Measurements from ENCODE around the gene FHOD1. TPM values are rescaled to one million over a fixed set of nuclear protein-coding genes. Genes with fewer than 3 reads are reported as not detected.

The FHOD1 gene
- total RNA-seq, 6 experiments from 2014 or later: 46.3 to 55.9 (median 51.1) TPM

- TF ChIP-seq CTCF (IDR thresholded peaks at IDR 0.05): no peak
- peaks cover 44% of the 10 kb centered on the region for H3K36me3 Mint-ChIP-seq (ENCODE audit: low read depth)
- H3K9me3 Mint-ChIP-seq: no peaks in the 10 kb centered on the region
- no peak overlapping the region for H3K4me3 Mint-ChIP-seq
- H3K27ac Mint-ChIP-seq: no peak overlapping the region
- DNase-seq: no peak
- peaks cover 40% of the 10 kb centered on the region for H3K4me1 Mint-ChIP-seq (ENCODE audit: low read depth)
- H3K27me3 Mint-ChIP-seq (ENCODE audit: insufficient read depth): peaks cover 9% of the 10 kb centered on the region
These were observed 51.6 kb downstream of the FHOD1 start for GRCh38 chr16:67195676-67196075.

GRCh38 chr16:67194260-67194659, 53.0 kb downstream of the FHOD1 start:
- peak overlapping the region; percentile 96 for H3K4me3 Mint-ChIP-seq
- H3K9me3 Mint-ChIP-seq: no peaks in the 10 kb centered on the region

GRCh38 chr16:67193536-67193935, 53.7 kb downstream of the FHOD1 start:
- Mint-ChIP-seq H3K36me3 (ENCODE audit: low read depth) (peaks cover 36% of the 10 kb centered on the region), H3K4me3 (peak overlapping the region; percentile 96), H3K27ac (peak overlapping the region; percentile 83), H3K9me3 (no peaks in the 10 kb centered on the region), H3K27me3 (ENCODE audit: insufficient read depth) (peaks cover 7% of the 10 kb centered on the region), H3K4me1 (ENCODE audit: low read depth) (peaks cover 46% of the 10 kb centered on the region)
- DNase-seq: no peak
- TF ChIP-seq CTCF (IDR thresholded peaks at IDR 0.05): no peak

More at GRCh38 chr16:67194260-67194659, 53.0 kb downstream of the FHOD1 start:
- DNase-seq: no peak
- peaks cover 7% of the 10 kb centered on the region for H3K27me3 Mint-ChIP-seq (ENCODE audit: insufficient read depth)
- no peak for TF ChIP-seq CTCF (IDR thresholded peaks at IDR 0.05)
- peaks cover 36% of the 10 kb centered on the region for H3K36me3 Mint-ChIP-seq (ENCODE audit: low read depth)
- H3K4me1 Mint-ChIP-seq (ENCODE audit: low read depth): peaks cover 46% of the 10 kb centered on the region
- peak overlapping the region; percentile 83 for H3K27ac Mint-ChIP-seq

- Mint-ChIP-seq H3K4me1 (ENCODE audit: low read depth) (peaks cover 46% of the 10 kb centered on the region), H3K27me3 (ENCODE audit: insufficient read depth) (peaks cover 7% of the 10 kb centered on the region), H3K27ac (peak overlapping the region; percentile 83), H3K9me3 (no peaks in the 10 kb centered on the region), H3K36me3 (ENCODE audit: low read depth) (peaks cover 36% of the 10 kb centered on the region), H3K4me3 (peak overlapping the region; percentile 96)
- TF ChIP-seq CTCF (IDR thresholded peaks at IDR 0.05): no peak
- no peak for DNase-seq
These were observed 54.4 kb downstream of the FHOD1 start for GRCh38 chr16:67192781-67193361.

- Mint-ChIP-seq H3K4me1 (ENCODE audit: low read depth) (peaks cover 46% of the 10 kb centered on the region), H3K9me3 (no peaks in the 10 kb centered on the region), H3K36me3 (ENCODE audit: low read depth) (peaks cover 36% of the 10 kb centered on the region)
These were observed 55.1 kb downstream of the FHOD1 start, which contains the start of gene E2F4 for GRCh38 chr16:67191995-67192681. Gene E2F4, plus strand, starts transcription at chr16:67192155. Its CDS starts 73 bp downstream, at chr16:67192228.

More at GRCh38 chr16:67191995-67192681, 55.1 kb downstream of the FHOD1 start, which contains the start of gene E2F4:
- peak within 1 kb of the TSS; percentile 96 for H3K4me3 Mint-ChIP-seq
- H3K27ac Mint-ChIP-seq: peak within 1 kb of the TSS; percentile 83
- DNase-seq: peak; percentile 88
- H3K27me3 Mint-ChIP-seq (ENCODE audit: insufficient read depth): peaks cover 7% of the 10 kb centered on the region
- TF ChIP-seq CTCF (IDR thresholded peaks at IDR 0.05): no peak
